GM18861 (cell line): Measurements from ENCODE around the gene ANKRD23.
"Not testable (repeated sequence)": the region's sequence is repeated elsewhere in the genome, so short reads cannot be mapped to it uniquely, and the experiment has no call there.

Experiments
- ATAC-seq: cut with Tn5 transposase; IDR thresholded peaks from one replicate; pipeline ENCODE4 v1.9.1; 2021; ENCODE audit not compliant: unreplicated experiment

The ANKRD23 gene

DNA sequence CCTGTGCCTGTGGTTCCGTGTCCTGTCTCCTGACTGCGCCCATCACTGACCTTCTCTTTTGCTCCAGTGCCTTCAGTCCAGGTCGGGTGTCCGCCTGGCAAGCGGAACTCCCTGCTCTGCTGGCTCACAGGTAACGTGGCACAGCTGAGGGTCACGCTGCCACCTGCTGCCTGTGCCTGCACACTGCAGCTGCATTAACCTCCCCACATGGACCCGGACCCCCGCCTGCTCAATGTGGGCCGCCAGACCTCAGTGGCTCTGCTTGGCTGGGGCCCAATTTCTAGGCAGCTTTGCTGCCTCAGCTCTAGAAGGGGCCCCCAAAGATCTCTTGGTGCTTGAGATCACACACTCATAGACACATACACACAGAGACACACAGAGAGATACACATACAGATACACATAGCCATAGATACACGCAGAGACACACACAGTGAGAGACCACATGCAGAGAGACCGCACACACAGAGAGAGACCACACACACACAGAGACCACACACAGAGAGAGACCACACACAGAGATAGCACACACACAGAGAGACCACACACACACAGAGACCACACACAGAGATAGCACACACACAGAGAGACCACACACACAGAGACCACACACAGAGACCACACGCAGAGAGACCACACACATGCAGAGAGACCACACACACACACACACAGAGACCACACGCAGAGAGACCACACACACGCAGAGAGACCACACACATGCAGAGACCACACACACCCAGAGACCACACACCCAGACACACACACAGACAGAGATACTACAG is 42.6 kb downstream of the ANKRD23 start:
- peak; percentile 72 for ATAC-seq

DNA sequence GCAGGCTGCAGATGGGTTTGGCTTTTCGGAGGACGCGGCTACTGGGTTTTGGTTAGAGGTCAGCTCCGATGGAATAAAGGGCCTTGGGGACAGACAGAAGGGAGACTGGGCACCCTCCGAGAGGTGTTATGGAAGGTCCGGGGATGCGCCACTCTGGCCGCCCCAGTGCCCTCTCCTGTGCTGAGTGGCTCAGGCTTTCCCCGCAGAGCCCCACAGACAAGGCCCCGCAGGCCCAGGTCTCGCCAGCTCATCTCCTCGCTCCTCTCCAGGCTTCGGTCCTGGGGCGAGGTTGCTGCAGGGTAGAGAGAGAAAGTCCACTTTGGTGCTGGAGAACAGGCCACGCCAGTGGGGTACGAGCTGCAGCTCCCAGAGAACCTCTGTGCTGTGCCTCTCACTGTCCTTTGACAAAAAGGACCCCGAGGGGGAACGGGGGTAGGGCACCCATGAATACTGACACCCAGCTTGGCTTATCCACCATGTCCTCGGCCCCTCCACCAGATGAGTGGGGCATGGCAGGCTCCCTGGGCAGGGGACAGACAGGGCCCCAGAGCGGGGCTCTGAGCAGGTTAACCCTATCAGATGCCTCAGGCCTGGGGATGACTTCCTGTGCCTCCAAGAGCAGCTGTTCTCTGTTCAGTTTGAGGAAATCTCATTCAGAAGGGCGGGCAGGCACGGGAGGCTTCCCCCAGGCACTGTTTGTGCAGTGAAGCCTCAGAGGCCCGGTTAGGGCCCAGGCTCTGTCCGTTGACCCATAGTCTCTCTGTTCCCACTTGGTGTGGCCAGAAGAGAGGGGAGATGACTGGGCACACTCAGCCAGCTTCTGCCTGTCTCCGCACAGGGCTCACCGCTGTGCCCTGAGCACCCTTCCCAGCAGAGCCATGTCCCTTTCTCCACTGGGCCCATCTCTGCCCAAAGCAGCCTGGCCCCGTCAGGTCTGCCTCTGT is 43.5 kb downstream of the ANKRD23 start:
- no peak for ATAC-seq

DNA sequence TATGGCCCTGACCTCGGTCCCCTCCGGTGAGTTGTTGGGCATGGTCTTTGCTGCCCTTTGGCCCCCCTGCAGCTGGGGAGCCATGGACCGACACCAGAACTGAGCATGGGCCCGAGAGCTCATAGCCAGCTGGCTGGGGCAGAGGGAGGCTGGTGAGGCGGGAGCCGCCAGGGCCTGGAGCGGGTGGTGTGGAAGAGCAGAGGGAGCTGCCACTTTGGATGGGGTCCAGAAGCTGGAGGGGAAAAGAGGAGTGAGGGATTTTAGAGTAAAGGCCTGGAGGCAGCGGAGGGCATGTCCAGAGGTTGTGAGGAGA is 44.2 kb downstream of the ANKRD23 start:
- ATAC-seq: no peak

DNA sequence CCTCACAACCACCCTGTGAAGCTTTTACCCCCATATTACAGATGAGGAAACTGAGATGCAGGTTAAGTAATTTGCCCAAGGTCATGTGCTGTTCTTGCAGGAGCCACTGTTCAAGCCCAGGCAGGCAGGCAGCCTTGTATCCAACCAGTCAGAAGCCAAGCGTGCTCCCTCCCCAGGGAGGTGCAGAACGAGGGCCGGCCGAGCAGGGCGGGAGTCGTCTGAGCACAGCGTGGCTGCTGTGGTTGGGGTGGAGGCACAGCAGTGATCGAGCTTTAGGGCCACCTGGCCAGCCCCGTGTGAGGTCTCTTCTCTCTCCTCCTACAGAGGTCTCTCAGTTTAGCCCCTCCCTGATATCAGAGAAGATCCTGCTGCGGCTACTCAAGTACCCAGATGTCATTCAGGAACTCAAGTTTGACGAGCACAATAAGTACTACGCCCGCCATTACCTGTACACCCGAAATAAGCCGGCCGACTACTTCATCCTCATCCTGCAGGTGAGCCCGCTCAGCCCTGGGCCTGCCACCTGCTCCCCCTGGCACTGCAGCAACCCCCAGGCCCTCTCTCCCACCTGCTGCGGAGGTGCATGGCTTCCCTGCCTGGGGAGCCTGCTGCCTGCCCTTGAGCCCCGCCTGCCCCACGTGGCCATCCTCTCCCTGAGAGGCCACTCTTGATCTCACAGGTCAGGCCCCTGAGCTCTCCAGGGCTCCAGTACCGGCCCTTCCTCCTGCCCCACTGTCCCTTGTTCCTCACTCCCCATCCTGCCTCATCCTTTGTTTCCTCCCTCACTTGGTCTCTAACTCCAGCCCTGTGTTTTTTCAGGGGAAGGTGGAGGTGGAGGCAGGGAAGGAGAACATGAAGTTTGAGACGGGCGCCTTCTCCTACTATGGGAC is 44.8 kb downstream of the ANKRD23 start:
- no peak for ATAC-seq

DNA sequence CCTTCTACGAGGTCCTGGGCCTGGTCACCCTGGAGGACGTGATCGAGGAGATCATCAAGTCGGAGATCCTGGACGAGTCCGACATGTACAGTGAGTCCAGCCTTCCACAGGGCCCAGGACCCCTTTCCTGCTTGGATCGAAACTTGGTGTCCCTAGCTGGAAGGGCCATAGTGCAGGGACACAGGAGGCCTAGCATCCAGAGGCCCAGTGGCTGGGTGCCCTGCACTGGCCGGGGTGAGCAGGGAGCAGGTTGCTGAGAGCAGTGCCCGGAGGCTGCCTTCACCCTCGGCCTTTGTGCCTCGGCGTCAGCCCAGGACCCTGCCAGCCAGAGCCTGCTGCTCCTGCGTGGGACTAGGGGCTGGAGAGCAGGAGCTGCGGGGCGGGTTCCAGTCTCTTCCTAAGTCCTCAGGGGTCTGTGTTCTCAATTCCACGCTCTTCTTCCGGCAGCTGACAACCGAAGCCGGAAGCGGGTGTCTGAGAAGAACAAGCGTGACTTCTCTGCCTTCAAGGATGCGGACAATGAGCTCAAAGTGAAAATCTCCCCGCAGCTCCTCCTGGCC is 46.7 kb downstream of the ANKRD23 start:
- ATAC-seq: no peak

DNA sequence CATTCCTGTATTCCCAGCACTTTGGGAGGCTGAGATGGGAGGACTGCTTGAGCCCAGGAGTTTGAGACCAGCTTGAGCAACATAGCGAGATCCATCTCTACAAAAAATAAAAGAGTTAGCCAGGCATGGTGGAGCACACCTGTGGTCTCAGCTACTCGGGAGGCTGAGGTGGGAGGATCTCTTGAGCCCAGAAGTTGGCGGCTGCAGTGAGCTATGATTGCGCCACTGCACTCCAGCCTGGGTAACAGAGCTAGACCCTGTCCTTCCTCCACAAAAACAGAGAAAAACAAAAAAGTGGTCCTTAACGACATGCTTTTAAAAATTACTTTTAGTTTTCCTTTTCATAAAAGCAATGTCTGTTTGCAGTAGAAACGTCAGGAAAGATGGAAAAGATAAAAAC is 47.3 kb downstream of the ANKRD23 start:
- not testable (repeated sequence) for ATAC-seq

DNA sequence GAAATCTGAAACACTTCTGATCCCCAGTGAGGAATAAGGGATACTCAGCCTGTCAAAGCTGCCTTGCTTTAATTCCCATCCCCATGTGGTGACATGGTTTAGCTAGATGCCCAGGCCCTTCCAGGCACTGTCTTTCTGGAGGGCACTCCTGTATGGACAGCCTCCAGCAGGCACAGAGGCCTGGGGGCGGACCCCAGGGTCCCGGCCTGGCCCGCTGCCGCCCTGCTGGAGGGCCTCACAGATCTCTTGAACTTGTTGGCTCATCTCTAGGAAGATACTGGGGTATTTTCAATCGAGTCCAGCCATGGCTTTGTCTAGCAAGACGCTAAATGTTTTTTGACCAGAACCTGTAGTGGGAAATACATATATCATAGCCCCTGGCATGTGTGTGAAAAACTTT is 48.7 kb downstream of the ANKRD23 start:
- ATAC-seq: no peak

DNA sequence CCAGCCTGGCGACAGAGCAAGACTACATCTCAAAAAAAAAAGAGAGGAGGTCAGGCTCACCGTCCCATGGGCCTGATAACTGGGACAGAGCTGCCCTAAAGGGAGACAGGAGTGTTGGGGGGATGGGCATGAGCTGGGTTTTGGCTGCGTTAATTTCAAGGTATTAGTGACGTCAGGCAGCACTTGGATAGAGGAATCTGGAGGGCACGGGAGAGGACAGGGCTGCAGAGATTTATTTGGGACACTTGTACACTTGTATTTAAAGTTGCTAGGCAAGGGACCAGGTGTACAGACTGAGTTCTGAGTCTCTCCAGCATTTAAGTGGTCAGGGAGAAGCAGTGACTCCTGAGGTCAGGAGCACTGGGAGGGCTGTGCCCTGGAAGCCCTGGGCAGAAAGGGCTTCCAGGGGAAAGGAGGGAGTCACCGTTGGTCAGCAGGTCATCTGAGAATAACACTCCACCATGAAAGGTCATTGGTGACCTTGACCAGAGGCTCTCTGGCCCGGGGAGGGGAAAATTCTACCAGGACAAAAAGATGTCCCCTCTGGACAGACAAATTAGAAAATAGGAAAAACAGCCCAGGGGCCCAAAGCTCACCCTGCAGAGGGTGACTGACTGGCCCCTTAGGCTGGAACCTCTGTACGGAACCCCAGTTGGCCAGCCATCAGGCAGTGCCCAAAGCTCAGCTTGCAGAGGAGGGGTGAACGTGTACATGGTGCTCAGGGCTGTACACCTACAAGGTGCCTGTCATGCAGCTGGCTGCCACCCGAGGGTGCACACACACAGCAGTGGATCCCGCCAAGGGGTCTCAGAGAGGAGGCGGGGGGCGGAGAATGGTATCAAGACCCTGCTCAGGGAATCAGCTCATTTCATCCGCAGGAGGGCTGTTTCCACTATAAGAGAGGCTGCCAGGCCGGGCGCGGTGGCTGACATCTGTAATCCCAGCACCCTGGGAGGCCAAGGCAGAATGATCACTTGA is 50.8 kb downstream of the ANKRD23 start:
- no peak for ATAC-seq

DNA sequence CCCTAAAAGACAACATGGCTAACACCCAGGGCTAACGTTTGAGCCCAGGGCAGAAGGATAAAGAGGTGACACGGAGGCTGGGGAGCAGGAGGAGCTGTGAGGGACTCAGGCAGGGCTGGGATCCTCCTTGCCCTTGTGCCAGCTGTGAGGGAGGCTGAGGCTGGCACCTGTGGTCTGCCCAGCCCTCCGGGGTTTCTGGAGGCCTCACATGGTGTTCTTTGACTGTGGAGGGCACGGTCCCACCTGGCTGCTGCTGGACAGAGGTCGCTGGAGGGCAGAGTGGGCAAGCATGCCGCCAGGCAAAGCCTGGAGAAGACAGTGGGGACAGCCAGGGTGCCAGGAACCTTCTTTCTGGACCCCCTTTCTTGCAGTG is 54.6 kb downstream of the ANKRD23 start:
- ATAC-seq: no peak

DNA sequence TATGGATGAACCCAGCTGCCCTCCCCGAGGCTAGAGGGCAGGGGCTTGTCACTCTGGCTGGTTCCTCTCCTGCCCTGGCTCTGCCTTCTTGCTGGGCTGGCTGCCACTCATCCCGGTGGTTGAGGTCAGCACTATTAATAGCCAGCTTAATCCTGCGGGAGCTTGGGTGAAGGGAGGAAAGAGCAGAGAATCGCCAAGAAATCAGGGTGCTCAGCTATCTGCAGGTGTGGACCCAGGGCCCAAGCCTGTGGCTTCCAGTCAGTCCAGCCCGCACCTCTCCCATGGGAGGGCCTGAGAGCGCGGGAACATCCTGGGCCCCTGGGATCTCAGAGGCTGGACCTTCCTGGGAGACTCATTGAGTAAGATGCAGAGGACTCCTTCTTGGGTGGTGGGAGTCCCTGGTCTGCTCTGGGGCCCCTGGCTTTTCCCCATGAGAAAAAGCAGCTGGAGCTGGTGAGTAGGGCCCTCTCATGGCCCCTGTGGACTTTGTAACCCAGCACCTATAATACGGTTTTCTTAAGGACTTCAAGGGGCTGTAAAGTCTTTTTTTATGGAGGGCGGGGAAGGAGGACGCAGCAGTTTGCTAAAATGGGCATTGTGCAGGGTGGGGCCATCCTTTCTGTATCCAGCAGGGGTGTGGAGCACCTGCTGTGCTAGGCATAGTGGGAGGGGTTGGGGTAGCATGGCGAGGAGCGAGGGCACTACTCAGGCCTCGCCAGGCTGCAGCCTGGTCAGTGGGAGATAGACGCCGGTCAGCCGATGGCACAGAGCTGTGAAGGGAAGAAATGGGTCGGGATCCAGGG is 55.2 kb downstream of the ANKRD23 start:
- no peak for ATAC-seq
